Measurements from ENCODE around the gene SERP2. TPM values are rescaled to one million over a fixed set of nuclear protein-coding genes. Genes with fewer than 3 reads are reported as not detected.

Gene SERP2
- total RNA-seq, 1 experiment from 2014 or later, result 1.8 TPM

- no peak overlapping the region for H3K18ac ChIP-seq (ENCODE audit: insufficient read length, low read depth, low read length)
- H2BK15ac ChIP-seq (ENCODE audit: low read depth, low read length), result no peak overlapping the region
- H3K27me3 ChIP-seq (ENCODE audit: insufficient read depth, low read length), result no peaks in the 10 kb centered on the region; the same call in 1 of the 2 replicates
- no peaks in the 10 kb centered on the region for H4K20me1 ChIP-seq (ENCODE audit: control insufficient read depth, insufficient read depth, insufficient read length)
- H2BK5ac ChIP-seq (ENCODE audit: insufficient read length, low read length), result no peak overlapping the region
- H2AK5ac ChIP-seq (ENCODE audit: insufficient read length, low read length), result no peak overlapping the region
- H3K9me3 Mint-ChIP-seq, result peaks cover 0 to 3% of the 10 kb centered on the region in 2 experiments; a peak in 2 of 5 replicates
- no peak overlapping the region for H2BK20ac ChIP-seq (ENCODE audit: low read depth, low read length, poor library complexity, severe bottlenecking)
- no peak overlapping the region for H2BK120ac ChIP-seq (ENCODE audit: low read depth, low read length, poor library complexity, severe bottlenecking)
- no peak for TF ChIP-seq CTCF (conservative IDR thresholded peaks at IDR 0.05)
- no peaks in the 10 kb centered on the region for H3K23me2 ChIP-seq (ENCODE audit: insufficient read length, low read depth, low read length, poor library complexity, severe bottlenecking)
- H3K23ac ChIP-seq (ENCODE audit: insufficient read length, low read depth, low read length), result no peak overlapping the region
- no peaks in the 10 kb centered on the region for H3K79me2 ChIP-seq (ENCODE audit: insufficient read depth, low read length)
- H3K27ac ChIP-seq (ENCODE audit: insufficient read length, low read depth, low read length), result no peak overlapping the region
- H3K56ac ChIP-seq (ENCODE audit: insufficient read length, low read depth, low read length), result no peak overlapping the region
- no peak overlapping the region for H2AFZ ChIP-seq (ENCODE audit: low read length)
- H3K9me3 ChIP-seq (ENCODE audit: control insufficient read depth, low read depth, low read length), result no peaks in the 10 kb centered on the region
- peak; percentile 50 for DNase-seq
- no peaks in the 10 kb centered on the region for H3K79me1 ChIP-seq (ENCODE audit: insufficient read depth, low read depth, low read length, poor library complexity, severe bottlenecking)
- no peak overlapping the region for H3K9ac ChIP-seq (ENCODE audit: extremely low read depth, insufficient read length, low read length)
- no peak overlapping the region for H4K5ac ChIP-seq (ENCODE audit: insufficient read length, low read depth, low read length)
- H4K8ac ChIP-seq (replicated peaks; ENCODE audit: insufficient read length, low read depth, low read length), result no peak overlapping the region
- H3K4me1 ChIP-seq (ENCODE audit: insufficient read depth, low read length), result peaks cover 9% of the 10 kb centered on the region
- peaks cover 44 to 49% of the 10 kb centered on the region in 2 experiments for H3K4me1 Mint-ChIP-seq
- H3K36me3 Mint-ChIP-seq (ENCODE audit: insufficient read depth in 1 of 3, low read depth in 3 of 3), result peaks cover 0 to 5% (median 0%) of the 10 kb centered on the region in 3 experiments; a peak in 2 of 7 replicates
- H4K91ac ChIP-seq (ENCODE audit: insufficient read length, low read depth, low read length), result no peak overlapping the region
- no peak overlapping the region for H3K14ac ChIP-seq (ENCODE audit: insufficient read depth, low read length)
- WGBS (ENCODE audit: extremely low coverage, insufficient read length, low lambda C conversion rate), result no CpG with 5 or more reads among the region's 15 CpGs
- peak overlapping the region in 1 of 3 experiments; percentile 71; a peak in 1 of 7 replicates for H3K27ac Mint-ChIP-seq
- H2BK12ac ChIP-seq (ENCODE audit: insufficient read length, low read depth, low read length), result no peak overlapping the region
- peak overlapping the region in 1 of 2 experiments; percentile 70; a peak in 3 of 5 replicates for H3K4me3 Mint-ChIP-seq
- no peak overlapping the region for H3K4ac ChIP-seq (ENCODE audit: low read depth, low read length)
- H3K4me2 ChIP-seq (ENCODE audit: insufficient read depth, insufficient read length, low read length), result no peak overlapping the region
- H3T11ph ChIP-seq (ENCODE audit: low read length), result no peak overlapping the region
- H3K27me3 Mint-ChIP-seq (ENCODE audit: low read depth), result peaks cover 21% of the 10 kb centered on the region
Measured at GRCh38 chr13:44415815-44416214, 42.2 kb downstream of the SERP2 start.
